ENCODE data around the gene EGLN2.
"Not testable (repeated sequence)": the region's sequence is repeated elsewhere in the genome, so short reads cannot be mapped to it uniquely, and the experiment has no call there.

- not testable (repeated sequence) for TF ChIP-seq POLR2A, CTCF (IDR thresholded peaks at IDR 0.05)
Observed at GRCh38 chr19:40822704-40823553, 23.9 kb downstream of the EGLN2 start.

Data from esophagus squamous epithelium (tissue), 4 donors.